ENCODE results near the gene CYP4A11.
"Not testable (repeated sequence)": the region's sequence is repeated elsewhere in the genome, so short reads cannot be mapped to it uniquely, and the experiment has no call there.

CYP4A11 gene

DNA sequence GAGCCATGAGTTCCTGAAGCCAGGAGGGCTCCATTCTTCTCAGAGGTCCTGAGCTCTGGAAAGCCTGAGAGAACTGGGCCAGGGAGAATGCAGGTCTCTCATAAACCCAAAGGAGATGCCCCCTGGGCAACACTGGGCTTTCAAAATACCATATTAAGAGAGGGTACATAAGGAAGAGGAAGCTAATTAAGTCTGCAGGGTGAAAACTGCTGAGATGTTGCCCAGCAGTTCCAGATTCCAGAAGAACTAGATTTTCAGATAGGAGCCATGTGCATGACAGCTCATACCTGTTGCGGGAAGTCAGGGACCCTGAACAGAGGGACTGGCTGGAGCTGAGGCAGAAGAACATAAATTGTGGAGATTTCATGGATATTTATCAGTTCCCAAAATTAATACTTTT is 40.9 kb downstream of the CYP4A11 start:
- no peaks in the 10 kb centered on the region for H3K27me3 ChIP-seq (ENCODE audit: control insufficient read depth in 1 of 2, insufficient read depth in 2 of 2, low read length in 2 of 2)
- H3K9ac ChIP-seq (ENCODE audit: low read length), result no peak overlapping the region
- H3K27ac ChIP-seq (ENCODE audit: low read depth, low read length), result no peak overlapping the region
- H3K36me3 ChIP-seq (ENCODE audit: insufficient read depth, low read length), result no peaks in the 10 kb centered on the region
- no peaks in the 10 kb centered on the region for H3K4me1 ChIP-seq (ENCODE audit: insufficient read depth, low read length)
- no peaks in the 10 kb centered on the region for H3K9me3 ChIP-seq (ENCODE audit: low read length)
- H3K4me3 ChIP-seq (ENCODE audit: low read depth in 1 of 2, low read length in 2 of 2), result no peak overlapping the region

DNA sequence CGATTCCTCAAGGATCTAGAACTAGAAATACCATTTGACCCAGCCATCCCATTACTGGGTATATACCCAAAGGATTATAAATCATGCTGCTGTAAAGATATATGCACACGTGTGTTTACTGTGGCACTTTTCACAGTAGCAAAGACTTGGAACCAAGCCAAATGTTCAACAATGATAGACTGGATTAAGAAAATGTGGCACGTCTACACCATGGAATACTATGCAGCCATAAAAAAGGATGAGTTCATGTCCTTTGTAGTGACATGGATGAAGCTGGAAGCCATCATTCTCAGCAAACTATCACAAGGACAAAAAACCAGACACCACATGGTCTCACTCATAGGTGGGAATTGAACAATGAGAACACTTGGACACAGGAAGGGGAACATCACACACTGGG is 59.6 kb downstream of the CYP4A11 start:
- not testable (repeated sequence) for H3K9me3 ChIP-seq (ENCODE audit: low read length); H3K9ac ChIP-seq (ENCODE audit: low read length); H3K4me3 ChIP-seq (ENCODE audit: low read depth in 1 of 2, low read length in 2 of 2); H3K4me1 ChIP-seq (ENCODE audit: insufficient read depth, low read length); H3K36me3 ChIP-seq (ENCODE audit: insufficient read depth, low read length); H3K27ac ChIP-seq (ENCODE audit: low read depth, low read length); H3K27me3 ChIP-seq (ENCODE audit: control insufficient read depth in 1 of 2, insufficient read depth in 2 of 2, low read length in 2 of 2)

Measured in muscle layer of colon (tissue), 2 donors.